NCI-H128 (cell line): ENCODE data around the gene KRT13.

Source experiments
- DNase-seq: peaks from one replicate; lab custom pipeline; 2025; ENCODE audit not compliant: unreplicated experiment; lab: John Stamatoyannopoulos, UW

Gene KRT13

DNA sequence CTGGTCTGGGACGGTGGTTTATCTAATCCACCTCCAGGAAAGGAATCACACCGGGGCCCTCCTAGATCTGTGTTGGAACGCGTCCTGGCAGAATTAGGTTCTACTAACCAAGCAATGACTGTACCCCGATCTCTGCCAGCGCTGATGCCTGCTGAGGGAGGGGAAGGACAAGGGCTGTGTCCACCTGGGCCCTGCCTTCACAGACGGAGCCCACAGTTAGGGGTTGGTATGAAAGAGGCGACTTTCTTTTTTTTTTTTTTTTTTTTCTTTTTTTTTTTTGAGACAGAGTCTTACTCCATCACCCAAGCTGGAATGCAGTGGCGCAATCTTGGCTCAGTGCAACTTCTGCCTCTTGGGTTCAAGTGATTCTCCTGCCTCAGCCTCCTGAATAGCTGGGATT lies 32.6 kb upstream of the KRT13 start:
- no peak for DNase-seq

DNA sequence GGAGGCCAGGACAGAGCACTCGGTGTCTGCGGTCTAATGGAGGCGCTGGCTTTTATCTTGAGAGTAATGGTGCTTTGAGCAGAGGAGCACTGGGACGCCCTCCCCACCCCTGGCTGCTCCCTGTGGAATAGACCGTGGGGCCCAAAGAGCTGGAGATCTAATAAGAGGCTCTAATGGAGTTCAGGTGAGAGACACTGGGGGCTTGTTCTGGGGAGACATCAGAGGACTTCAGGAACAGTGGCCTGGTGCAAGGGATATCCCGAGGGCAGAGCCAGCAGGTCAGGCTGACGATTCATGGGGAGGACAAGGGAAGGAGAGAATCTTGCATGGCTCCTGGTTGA lies 32.2 kb upstream of the KRT13 start:
- DNase-seq: no peak

DNA sequence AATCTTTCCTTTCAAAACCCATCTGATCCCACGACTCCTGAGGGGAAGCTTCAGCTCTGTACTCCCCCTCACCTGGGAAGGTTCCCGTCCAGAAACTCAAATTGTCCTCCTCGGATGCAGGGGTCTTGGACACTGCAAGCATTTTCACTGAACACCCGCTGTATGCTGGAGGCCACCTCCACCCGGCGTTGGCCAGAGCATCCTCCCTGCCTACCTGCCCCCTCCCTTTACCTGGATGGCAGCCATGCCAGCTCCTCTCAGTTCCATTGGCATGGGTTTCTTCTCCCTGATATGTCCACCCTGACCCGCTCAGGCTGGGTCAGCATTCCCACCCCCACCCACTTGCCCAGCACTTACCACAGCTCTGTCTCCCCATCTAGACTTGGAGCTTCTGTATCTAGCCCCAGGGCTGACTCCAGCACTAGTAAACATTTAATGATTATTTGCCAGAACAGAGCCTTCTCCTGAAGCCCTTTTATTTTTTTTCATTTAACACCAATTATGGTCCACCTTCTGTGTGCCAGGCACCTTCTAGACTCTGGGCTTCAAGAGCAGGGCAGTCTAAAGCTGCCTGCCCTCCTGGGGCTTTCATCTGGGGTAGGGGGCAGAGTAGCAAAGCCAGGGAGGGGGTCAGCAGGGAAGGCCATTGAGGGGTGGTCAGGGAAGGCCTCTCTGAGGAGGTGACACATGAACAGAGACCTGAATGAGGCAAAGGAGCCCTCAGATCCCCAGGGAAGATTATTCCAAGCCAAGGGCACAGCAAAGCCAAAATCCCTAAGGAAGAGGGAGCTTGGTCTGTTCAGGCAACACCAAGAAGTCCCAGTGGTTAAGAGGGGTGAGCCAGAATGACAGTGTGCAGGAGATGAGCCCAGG lies 31.6 kb upstream of the KRT13 start:
- no peak for DNase-seq

DNA sequence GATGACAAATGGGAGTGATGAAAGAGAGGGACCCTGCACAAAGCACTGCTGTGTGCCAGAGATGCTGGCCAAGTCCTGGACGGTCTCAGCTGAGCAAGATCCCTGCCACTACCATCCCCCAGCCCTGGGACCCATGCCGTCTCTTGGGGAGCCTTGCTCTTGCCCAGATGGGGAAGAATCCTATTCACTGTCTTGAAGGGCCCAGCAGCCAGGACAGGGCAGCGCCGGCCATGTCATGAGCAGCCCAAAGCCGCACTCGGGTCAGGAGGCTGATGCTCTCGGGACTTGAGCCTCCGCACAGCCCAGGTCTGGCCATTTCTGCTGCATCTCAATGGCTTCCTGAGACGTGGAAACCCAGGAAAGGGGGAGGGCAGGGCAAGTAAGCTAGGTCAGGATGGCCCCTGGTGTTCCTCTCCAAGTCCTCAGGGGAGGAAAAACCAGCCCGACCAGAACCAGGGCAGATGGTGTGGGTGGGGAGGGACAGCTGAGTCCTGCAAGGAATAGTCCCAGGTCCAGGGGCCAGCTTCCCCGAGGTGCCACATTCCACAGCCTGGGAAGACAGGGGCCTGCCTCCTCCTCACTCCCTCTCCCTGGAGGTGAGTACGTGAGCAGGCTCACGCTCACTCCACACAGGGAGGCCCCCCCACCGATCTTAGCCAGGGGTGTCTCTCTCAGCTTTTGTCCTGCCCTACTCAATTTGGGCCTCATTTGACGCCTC lies 30.5 kb upstream of the KRT13 start:
- DNase-seq: no peak

DNA sequence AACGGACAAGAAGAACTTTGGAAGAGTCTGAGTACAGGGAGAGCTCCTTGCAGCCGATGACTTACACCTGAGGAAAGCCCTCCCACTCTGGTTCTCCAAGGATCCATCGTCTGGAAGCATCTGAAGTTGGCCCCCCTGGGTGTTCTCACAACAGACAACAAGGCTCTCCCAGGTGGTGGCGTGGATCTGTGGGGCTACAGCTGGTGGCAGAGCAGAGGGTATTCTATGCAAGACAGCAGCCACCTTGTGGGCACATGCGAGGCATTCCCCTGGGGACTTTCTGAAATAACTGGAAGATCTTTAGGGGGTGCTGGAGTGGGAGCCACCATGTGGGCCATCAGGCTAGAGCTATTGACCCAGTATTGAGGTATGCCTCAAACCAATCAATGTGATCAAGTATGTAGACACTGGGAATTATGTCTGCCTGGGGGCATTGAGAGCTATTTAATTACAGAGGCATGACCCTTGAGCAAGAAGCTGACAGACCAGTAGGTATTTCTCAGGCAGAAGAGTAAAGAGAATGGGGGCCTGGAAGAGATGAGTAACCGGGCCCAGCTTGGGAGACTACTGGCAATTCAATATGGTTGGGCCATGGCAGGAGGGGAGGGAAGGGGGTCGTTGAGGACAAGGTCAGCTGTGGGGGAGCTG lies 29.6 kb upstream of the KRT13 start:
- DNase-seq: no peak

DNA sequence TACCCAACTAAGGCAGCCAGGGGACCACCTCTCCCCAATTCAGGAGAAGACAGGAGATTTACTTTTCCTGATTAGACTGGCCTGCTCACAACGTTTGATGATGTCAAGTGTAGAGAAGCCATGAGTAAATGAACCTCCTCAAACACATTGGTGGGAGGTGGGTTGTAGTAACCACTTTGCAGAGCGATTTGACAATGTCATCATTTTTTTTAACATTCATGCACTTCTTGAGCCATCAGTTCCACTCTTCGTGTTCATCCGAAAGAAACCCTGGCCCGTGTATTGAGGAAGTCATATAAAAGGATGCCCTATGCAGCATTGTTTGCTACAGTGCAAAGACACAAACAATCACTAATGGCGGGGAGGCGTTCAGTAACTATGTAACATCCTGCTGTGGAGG lies 28.2 kb upstream of the KRT13 start:
- no peak for DNase-seq

DNA sequence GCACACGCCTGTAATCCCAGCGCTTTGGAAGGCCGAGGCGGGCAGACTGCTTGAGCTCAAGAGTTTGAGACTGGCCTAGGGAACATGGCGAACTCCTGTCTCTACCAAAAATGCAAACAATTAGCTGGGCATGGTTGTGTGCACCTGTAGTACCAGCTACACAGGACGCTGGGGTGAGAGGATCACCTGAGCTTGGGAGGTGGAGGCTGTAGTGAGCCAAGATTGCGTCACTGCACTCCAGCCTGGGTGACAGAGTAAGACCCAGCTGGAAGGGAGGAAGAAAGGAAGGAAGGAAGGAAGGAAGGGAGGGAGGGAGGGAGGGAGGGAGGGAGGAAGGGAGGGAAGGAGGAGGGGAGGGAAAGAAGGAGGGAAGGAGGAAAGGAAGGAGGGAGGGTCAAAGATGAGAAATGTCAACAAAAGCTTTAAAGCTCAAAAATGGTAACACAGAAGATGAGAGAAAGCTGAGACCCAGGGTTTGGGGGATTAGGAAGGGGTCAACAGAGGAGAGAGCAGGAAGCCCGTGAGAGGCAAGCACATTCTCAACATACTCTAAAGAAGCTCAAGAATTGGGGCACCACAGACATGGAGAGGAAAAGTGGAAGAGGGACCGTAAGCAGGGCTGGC lies 27.6 kb upstream of the KRT13 start:
- no peak for DNase-seq

DNA sequence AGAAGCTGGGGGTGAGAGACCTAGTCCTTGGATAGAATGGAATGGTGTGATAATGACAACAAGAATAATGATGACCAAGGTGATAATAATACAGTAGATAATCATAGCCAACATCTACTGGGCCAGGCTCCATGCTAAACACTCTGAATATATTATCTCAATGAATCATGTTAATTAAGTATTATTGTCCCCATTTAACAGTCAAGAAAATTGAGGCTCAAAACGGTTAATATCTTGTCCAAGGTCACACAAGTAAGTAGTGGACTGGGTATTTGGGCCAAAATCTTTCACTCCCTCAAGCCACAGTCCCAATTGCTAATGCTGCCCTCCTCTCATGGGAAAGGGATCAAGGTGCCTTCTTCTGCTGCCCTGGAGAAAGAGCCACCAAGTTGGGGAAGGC lies 26.6 kb upstream of the KRT13 start:
- DNase-seq: no peak

DNA sequence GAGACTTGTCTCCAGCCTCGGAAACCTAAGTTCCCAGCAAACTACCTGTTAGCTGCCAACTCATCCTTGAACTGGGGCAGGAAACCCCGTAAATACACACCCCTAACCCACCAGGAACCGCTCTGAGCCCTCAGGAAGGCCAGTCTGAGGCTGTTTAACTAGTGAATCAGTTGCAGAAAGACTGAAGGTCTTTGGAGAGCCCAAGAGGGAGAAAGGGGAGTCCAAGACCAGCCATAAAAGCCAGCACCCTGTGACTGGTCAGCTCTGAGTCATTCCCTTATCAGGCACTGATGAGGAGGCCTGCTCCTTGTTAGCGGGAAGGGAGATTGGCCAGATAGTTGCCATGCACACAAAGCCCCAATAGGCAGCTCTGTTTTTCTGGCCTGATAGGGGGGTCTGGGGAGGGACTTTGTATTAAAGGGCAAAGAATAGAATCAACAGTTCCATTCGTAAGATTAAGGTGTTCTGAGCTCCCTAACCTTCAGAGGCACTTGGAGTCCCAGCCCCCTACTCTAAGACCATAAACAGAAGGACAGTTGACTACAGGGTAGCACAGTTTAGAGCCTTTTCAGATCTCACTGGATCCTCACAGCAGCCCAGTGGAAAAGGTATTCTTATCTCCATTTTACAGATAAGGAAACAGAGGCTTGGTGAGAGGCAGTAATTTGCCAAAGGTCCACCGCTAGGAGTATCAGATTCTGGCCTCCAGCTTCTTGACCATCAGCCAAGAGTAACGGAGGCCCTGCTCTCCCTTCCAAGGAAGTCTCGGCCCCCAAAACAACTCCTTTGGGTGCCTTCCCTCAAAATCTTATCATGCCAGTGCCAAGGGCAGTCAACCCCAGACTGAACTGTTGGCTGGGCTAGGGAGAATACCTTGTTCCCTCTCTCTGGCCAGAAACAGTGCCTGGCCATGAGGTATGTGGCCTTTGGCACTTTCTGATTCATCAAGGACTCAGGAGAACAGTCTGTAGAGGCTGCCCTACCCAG lies 24.9 kb upstream of the KRT13 start:
- DNase-seq: no peak

DNA sequence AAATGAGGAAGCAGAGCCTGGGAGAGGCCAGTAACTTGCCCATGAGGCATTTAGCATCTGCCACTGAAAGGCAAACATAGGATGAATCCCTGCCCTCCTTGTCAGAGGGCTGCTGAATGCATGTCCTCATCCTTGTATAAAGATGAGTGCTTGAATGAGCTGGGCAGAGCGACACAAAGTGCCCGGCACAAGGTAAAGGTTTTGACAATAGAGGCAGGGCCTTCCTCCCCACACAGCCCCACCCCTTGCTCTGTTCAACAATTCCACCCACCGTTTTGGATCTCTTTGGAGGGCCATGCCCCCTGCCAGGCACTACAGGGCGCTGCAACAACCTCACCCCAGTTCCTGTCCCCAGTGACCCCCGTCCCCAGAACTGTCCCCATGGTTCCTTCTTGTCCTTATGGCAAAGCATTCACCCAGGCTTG lies 24.1 kb upstream of the KRT13 start:
- no peak for DNase-seq

DNA sequence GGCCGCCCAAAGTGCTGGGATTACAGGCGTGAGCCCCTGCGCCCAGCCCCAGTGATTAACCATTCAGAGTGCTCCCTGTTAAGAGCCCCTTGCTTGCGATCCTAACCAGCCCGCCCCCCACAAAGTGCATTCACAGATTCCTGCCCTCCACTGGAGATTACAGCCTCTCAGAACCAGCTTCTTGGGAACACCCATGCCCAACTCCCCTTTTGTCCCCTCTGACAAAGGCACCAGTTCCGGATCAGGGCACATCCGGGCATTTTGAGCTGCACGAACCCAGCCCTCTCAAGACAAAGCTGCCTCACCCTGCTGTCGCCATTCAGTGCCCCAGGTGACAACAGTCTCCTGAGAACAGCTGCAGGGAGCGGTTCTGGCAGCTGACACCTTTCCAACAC lies 23.5 kb upstream of the KRT13 start:
- DNase-seq: no peak

DNA sequence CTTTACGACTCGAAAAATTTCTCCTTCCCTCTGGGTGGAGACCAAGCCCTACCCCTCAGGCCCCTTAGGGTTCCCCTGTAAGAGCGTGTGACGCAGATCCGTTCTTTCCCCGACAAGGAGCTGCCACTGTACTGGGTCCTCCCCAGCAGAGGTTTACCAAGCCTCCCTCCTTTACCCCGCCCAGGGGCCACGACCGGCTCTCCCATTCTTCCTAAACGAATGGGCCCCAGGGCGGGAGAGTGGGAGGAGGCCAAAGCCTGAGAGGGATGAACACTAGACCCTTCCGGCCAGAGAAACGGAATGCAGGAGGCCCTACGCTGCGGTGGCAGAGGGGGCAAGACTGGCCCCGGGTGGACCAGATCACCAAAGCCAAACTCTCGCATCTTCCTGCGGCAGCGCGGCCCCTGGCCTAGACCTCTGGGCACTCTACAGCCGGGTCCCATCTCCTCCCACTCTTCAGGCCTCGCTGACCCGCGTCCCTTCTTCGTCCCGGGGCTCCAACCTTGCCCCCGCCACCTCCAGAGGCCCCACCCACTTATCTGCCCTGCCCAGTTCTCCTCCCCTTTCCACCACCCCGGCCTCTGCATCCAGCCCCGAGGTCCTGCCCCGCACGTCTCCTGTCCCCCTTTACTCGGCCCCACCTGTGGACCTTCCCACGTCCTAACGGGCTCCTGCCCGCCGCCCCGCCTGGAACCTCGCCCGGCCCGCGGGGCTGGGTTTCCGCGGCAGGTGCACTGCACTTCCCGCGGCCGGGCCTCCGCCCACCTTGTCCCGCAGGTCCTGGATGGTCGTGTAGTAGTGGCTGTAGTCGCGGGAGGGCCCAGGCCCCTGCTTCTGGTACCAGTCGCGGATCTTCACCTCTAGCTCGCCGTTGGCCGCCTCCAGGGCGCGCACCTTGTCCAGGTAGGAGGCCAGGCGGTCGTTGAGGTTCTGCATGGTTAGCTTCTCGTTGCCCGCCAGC lies 21.9 kb upstream of the KRT13 start:
- no peak for DNase-seq

DNA sequence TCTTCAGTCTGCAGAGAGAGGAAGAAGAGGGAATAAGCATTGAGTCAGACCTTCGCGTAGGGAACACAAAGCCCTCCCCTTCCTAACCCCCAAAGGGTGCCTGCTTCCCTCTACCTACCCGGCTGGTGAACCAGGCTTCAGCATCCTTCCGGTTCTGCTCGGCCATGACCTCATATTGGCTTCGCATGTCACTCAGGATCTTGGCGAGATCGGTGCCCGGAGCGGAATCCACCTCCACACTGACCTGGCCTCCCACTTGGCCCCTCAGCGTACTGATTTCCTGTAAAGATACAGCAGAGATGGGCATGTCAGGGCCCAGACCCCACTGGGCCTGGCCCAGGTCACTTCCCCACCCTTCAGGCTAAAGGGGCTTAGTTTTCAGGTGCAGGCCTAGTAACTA lies 18.8 kb upstream of the KRT13 start:
- no peak for DNase-seq

DNA sequence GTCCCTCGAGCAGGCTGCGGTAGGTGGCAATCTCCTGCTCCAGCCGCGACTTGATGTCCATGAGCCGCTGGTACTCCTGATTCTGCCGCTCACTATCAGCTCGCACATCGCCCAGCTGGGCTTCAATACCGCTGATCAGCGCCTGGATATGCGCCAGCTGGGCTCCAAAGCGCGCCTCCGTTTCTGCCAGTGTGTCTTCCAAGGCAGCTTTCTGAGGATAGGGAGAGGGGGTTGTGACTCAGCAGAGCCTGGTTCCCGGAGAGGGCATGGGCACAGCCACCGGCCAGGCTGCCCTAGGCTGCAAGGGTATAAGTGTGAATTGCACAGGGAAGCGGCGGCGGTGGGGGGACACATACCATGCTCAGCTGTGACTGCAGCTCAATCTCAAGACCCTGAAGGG lies 18.4 kb upstream of the KRT13 start:
- no peak for DNase-seq

DNA sequence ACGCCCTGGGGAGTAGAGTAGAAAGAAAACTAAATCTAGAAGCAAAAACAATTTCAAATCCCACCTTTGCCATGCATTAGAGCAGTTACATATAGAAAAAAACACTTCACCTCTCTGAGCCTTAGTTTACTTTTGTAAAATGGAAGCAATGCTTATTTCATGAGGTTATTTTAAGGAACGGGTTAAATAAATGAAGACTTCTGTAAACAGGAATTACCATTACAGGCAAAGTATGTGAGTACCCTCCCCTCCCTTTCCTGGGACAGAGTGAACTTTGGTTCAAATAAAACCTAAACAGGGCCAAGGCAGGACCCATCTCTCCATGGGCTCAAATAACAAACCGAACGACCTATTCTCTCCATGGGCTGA lies 17.8 kb upstream of the KRT13 start:
- no peak for DNase-seq

DNA sequence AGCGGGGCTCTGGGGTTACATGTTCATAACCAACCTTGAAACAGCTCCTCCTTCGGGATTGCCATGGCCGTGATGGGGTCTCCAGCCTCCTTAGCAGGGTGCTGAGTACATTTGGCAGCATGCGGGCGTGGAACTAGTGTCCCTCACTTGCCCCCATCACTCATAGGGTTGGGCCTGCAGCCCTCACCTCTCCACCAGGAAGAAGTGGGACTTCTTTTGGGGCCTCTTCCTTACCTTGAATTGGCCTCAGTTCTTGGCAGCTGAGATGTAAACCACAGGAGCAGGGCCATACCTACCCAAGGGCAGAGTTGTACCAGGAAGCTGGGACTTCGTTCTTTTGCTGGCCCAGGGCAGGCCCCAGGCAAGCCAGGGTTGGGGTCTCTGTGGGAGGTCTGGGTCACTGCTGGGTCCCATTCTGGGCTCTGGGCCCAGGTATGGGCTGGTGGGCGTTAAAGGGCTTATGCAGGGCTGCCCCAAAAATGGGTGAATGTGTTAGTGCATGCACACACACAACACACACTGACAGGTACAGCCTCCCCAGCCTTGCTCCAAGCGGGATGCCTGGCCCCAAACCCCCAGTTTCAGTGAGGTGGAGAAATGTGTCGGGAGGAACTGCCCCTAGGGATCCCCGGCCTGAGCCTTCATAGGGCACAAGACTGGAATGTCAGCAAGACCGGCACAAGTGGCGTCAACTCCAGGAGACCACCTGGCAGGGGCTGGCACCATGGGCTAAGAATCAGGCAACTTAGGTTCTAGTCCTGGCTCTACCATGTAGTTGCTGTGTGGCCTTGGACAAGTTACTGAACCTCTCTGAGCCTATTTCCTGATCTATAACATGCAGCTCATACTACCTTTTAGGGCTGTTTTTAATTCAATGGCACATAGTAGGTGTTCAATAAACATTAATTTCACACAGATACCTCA lies 17.2 kb upstream of the KRT13 start:
- DNase-seq: no peak

DNA sequence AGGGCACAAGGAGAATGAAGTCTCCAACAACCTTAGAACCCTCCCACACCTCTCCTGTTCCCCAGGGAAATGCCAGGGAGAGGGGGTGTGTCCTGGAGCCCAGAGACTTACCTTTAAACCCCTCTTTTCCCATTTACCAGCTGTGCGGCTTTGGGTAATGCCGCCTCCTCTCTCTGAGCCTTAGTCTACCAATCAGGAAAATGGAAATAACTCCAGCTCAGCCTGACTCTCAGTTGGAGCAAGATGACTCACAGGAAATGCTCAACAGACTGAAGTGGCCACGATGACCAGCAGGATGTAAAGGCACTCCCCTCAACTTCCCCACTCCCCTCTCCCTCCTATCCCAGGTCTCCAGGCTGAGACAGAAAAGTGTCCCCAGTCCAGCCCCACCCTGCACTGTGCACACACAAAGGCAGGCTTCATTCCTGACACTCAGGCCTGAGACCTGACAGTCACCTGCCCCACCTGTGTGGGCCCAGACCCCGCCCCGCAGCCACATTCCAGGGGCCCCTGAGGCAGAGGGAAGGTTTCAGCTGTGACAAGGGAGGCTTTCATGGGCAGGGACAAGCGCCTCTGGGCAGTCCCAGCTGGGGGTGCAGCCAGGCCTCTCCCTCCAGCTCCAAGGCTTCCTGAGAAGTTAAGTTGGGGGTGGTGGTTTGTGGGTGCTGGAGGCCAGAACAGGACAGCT lies 16.3 kb upstream of the KRT13 start:
- DNase-seq: no peak
